Thoracic aorta (tissue), 2 donors: ENCODE measurements around the gene CHST6. TPM values are rescaled to one million over a fixed set of nuclear protein-coding genes. Genes with fewer than 3 reads are reported as not detected.

Experiments
- ATAC-seq: fragments of 150-250 bp; one replicate; pipeline ENCODE4 v1.8.0; 2017; ENCODE audit warnings: low read depth; ENCODE audit not compliant: insufficient number of reproducible peaks, low FRiP score
- DNase-seq: peaks from one replicate; pipeline ENCODE4 v3.0.0-alpha.2; 2020; ENCODE audit warnings: low spot score
- H3K27ac ChIP-seq, 2 donors: fragments of 200-600 bp; sonication (generic); 1 replicate in 1 of 2; 2 replicates in 1 of 2; pipeline ENCODE4 v1.5.1; 2016; ENCODE audit warnings: mild to moderate bottlenecking in 2 of 2, moderate library complexity in 2 of 2
- H3K27me3 ChIP-seq: fragments of 200-600 bp; sonication (generic); replicated peaks from 2 replicates; pipeline ENCODE4 v1.6.0; 2016; ENCODE audit warnings: mild to moderate bottlenecking; ENCODE audit not compliant: insufficient read depth
- H3K36me3 ChIP-seq: fragments of 200-600 bp; sonication (generic); one replicate; pipeline ENCODE4 v1.5.1; 2016
- H3K4me1 ChIP-seq, 2 donors: fragments of 200-600 bp; sonication (generic); 1 replicate in 1 of 2; 2 replicates in 1 of 2; pipeline versions ENCODE4 v1.5.1 to v1.6.0; 2016; ENCODE audit warnings: low read depth in 2 of 2, mild to moderate bottlenecking in 1 of 2; ENCODE audit not compliant: control insufficient read depth in 1 of 2
- H3K4me3 ChIP-seq: fragments of 200-600 bp; sonication (generic); 2 replicates; pipeline ENCODE4 v1.5.1; 2016; ENCODE audit warnings: mild to moderate bottlenecking
- H3K9me3 ChIP-seq: fragments of 200-600 bp; sonication (generic); 2 replicates; pipeline ENCODE4 v1.5.1; 2016
- total RNA-seq, 2 donors: library from RNA; depleted of rRNA; stranded (reverse); fragments of >200 nt; gene quantifications; one replicate each; pipeline versions ENCODE4 v1.1.0 to v1.2.3, GENCODE V29; 2016
- TF ChIP-seq, protein P1 (sequence below): fragments of 200-600 bp; sonication (generic); IDR thresholded peaks from one replicate; pipeline ENCODE4 v1.5.1; 2019; ENCODE audit warnings: antibody characterized with exemption

Gene CHST6
- total RNA-seq, 2 donors from 2014 or later, result 7.7 to 8.3 TPM

DNA sequence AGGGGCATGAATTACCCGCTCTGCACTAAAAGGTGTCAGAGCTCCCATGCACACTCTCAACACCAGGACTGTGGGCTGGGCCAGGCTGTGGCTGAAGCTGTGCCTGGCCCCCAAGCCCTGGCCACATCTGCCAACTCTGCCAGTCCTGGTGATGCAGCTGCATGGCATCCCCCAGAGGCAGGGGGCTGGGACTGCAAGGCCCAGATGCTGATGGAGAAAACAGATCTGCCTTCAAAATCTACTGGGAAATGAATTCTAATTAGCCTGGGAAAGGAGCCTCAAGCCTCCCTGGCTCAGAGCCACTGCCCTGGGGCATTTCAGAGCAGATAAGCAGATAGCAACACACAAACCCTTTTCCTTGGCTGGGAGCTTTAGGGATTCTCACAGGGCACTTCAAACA, 3.4 kb downstream of the CHST6 start:
- no peaks in the 10 kb centered on the region for H3K36me3 ChIP-seq
- TF ChIP-seq, protein P1, sequence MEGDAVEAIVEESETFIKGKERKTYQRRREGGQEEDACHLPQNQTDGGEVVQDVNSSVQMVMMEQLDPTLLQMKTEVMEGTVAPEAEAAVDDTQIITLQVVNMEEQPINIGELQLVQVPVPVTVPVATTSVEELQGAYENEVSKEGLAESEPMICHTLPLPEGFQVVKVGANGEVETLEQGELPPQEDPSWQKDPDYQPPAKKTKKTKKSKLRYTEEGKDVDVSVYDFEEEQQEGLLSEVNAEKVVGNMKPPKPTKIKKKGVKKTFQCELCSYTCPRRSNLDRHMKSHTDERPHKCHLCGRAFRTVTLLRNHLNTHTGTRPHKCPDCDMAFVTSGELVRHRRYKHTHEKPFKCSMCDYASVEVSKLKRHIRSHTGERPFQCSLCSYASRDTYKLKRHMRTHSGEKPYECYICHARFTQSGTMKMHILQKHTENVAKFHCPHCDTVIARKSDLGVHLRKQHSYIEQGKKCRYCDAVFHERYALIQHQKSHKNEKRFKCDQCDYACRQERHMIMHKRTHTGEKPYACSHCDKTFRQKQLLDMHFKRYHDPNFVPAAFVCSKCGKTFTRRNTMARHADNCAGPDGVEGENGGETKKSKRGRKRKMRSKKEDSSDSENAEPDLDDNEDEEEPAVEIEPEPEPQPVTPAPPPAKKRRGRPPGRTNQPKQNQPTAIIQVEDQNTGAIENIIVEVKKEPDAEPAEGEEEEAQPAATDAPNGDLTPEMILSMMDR, result no peak
- DNase-seq (no peak), ATAC-seq (no peak)
- peaks cover 2 to 13% of the 10 kb centered on the region in 2 donors for H3K4me1 ChIP-seq
- H3K27me3 ChIP-seq, result no peaks in the 10 kb centered on the region
- no peak overlapping the region for H3K4me3 ChIP-seq
- no peak overlapping the region for H3K27ac ChIP-seq
- H3K9me3 ChIP-seq, result no peaks in the 10 kb centered on the region

DNA sequence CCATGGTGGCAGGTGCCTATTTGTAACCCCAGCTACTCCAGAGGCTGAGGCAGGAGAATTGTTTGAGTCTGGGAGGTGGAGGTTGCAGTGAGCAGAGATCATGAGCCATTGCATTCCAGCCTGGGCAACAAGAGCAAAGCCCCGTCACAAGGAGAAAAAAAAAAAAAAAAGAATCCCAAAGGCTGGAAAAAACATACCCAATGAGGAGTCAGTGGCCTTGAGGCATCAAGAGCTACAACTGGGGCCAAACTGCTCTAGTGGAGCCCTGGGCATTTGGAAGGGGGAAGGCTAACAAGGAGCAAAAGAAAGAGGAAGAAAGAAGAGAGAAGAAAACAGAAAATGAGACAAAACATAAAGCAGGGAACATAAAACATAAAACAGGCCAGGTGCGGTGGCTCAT, 6.9 kb downstream of the CHST6 start:
- DNase-seq, result no peak
- ATAC-seq, result no peak
- TF ChIP-seq, protein P1, result no peak
- Histone ChIP-seq H3K36me3 (no peaks in the 10 kb centered on the region), H3K27ac (no peak overlapping the region), H3K4me3 (no peak overlapping the region), H3K9me3 (no peaks in the 10 kb centered on the region), H3K4me1 (no peaks in the 10 kb centered on the region), H3K27me3 (no peaks in the 10 kb centered on the region)

DNA sequence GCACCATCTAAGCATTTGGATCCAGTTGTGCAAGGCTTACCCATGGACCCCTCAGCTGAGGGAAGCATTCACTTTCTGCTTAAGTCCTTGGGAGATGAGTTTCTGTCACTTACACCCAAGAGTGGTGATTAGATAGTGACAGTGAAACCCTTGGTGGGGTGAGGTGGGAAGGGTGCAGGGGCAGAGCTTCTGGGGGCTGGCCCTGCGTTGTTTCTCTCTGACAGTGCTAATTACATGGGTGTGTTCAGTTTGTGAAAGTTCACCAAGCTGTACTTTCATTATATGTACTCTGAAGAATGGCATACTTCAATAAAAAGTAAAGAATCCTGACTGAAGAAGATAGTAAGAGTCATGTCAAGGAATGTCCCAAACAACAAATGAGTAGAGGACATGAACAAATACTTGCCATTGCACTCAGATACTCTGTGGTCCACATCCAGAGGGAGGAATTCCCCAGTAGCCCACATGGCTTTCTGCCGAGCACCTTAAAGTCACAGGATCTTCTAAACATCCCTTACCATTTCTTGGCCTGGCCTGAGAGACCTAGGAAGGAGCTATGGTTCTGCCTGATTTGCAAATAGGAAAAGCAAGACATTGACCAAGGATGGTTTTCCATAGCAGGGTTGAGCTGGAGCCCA, 8.4 kb downstream of the CHST6 start:
- no peak overlapping the region for H3K4me3 ChIP-seq
- H3K9me3 ChIP-seq, result no peaks in the 10 kb centered on the region
- H3K36me3 ChIP-seq, result no peaks in the 10 kb centered on the region
- H3K4me1 ChIP-seq, result no peaks in the 10 kb centered on the region
- TF ChIP-seq, protein P1, result no peak
- no peak overlapping the region for H3K27ac ChIP-seq
- ATAC-seq (no peak), DNase-seq (no peak)
- no peaks in the 10 kb centered on the region for H3K27me3 ChIP-seq

DNA sequence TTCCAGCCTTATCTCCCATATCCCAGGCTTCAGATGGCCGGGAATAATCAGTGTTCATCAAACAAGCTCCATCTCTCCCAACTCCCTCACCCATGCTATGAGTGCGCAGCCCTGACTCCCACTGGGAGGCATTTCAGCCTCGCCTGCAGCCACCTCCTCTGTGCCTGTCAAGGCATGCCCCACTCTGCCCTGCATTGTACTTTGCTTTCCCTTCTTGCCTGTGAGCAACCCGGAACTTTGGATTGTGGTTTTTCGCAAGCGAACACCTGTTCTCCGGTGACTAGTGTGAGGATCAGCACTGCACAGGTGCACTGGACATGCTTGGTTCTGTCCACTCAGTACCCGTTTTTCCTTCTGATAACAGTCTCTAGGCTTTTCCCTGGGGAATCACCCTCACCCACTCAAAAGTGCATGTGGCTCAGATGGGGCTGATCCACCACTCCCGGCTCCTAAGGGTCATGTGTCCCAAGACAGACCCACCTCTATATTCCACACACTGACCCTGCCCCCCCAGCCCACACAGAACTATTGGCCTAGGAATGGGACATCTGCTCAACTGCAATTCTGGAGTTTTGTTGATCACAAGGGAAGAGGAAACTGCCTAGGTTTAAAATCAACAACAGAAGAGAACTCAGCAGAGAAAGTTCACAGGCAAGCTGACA, 9.1 kb downstream of the CHST6 start:
- ATAC-seq (no peak), DNase-seq (no peak)

More for the DNA sequence above, 9.1 kb downstream of the CHST6 start:
- Histone ChIP-seq H3K4me1 (no peaks in the 10 kb centered on the region), H3K9me3 (no peaks in the 10 kb centered on the region), H3K36me3 (no peaks in the 10 kb centered on the region), H3K4me3 (no peak overlapping the region), H3K27me3 (no peaks in the 10 kb centered on the region), H3K27ac (no peak overlapping the region)
- TF ChIP-seq, protein P1, result no peak
